GM19372 (cell line): ENCODE measurements around the gene ARL15.

ENCODE experiments used
- ATAC-seq: cut with Tn5 transposase; IDR thresholded peaks from one replicate; pipeline ENCODE4 v1.9.1; 2021; ENCODE audit warnings: mild to moderate bottlenecking, low read depth, moderate library complexity; ENCODE audit not compliant: unreplicated experiment

Gene ARL15

DNA sequence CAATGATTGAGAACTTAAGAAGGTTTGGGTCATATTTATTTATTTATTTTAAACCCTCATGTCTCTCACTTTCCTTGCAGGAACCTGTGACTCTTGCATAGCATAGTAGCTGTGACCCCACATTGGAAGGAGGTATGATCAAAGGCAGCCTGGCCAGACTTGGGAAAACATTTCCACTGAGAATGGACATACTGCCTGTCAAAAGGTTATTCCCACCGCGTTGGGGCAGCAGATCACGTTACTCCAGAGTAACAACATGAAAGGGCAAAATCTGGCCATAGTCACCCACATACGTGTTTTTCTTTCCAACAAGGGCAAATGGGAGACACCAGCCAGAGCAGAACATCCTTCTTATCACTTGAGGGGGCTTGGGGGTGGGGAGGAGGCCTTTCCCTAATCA is 95.7 kb downstream of the ARL15 start:
- ATAC-seq: no peak

DNA sequence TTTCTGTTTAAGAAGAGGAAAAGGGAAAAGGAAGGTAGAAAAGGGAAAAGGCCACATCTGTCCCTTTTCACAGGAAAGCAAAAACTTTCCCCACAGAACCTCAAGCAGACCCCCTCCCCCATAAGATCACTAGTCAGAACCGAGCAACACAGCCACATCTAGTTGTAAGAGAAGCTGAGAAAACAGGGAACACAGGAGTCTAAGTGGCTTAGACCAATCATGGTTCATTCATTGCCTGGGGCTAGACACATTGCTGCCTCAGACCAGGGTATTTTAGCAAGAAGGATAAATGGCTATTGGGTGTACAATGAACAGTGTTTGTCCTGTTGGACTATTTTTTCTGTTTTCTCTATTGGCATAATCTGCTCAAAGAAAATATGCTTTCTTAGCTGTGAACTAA is 98.0 kb downstream of the ARL15 start:
- ATAC-seq: no peak

GRCh38 chr5:54211912-54212311 is 98.5 kb downstream of the ARL15 start:
- no peak for ATAC-seq

GRCh38 chr5:54207566-54207965 is 102.8 kb downstream of the ARL15 start:
- no peak for ATAC-seq

DNA sequence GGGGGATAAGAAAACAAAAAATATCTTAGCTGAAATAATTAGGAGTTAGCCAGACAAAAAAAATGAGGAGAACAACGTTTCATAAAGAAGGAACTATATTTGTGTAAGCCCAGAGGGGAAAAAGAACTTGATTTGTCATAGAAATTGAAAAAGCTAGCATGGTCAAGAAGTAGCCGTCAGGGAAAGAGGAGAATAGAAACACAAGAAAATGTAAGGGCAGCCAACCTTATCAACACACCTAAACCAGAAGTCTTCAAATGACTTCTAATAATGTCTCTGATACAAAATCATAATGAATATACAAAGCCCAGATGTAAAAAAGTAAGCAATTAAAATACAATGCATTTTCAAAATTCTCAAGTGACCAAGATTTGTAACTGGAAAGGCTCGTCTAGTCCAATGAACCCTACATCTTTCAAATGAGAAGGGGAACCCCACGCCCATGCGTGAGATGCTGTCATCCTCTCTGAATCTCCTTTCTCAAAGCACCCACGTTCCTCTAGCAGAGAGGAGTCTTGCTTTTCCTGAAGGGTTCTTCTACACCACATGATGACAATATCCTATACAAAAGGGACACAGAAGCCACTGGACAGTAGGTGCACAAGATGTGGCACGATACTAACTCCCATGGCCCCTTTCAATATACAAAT is 103.7 kb downstream of the ARL15 start:
- ATAC-seq: no peak

DNA sequence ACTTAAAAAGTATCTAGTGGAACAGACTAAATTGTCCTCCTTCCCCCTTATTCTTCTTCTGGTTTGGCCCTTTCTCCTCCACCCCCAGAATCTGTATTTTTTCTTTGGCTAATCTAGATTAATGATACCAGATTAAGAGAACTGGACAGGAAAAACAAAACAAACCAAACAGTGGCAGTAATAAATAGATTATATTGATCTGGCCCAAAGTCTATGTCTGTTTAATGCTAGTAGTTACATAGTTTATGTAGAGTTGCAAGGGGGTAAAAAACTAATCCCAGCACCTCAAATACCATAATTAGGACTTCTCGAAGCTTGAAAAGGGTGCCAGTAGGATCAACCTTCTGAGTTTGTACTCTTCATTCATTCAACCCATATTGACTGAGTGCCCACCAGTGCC is 104.5 kb downstream of the ARL15 start:
- no peak for ATAC-seq

- no peak for ATAC-seq
Measured at GRCh38 chr5:54205453-54205852, 104.9 kb downstream of the ARL15 start.

DNA sequence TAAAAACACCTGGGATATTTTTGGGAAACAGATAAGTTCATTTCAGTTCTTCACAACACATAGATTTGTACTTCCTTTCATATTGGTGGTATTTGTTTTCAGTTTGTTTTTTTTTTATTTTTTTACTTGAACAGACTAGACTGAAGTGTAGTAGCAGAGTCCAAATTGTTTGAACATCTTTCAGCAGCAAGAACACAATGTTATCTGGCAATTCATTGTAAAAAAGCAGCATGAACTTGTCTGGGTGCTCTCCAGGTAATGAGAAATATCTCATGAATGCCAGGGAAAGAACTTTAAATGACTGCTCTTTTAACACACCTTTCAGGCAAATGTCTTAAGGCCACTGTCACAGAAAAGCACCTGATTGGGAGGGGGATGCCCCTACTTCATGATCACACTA is 113.4 kb downstream of the ARL15 start:
- no peak for ATAC-seq

GRCh38 chr5:54195701-54196100 is 114.7 kb downstream of the ARL15 start:
- no peak for ATAC-seq

- ATAC-seq: no peak
Measured at GRCh38 chr5:54194318-54194717, 116.1 kb downstream of the ARL15 start.

DNA sequence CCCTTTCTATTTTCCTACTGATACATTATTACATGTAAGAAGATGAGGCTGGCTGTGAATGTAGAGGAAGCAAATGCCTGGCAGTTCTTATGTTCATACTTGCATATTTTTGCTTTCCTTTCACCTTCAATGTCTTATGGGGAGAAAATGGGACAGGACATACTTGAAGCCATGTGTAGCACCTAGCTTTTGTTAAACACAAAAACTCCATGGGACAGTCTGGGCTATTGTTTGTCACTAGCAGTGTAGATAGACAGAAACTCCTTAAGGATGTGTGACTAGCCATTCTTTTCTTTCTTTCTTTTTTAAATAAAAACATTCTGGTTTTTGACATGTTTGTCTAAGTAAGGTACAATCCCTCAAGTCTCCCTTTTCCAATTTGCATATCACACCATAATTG is 122.7 kb downstream of the ARL15 start:
- ATAC-seq: no peak

- no peak for ATAC-seq
Measured at GRCh38 chr5:54186912-54187445, 123.4 kb downstream of the ARL15 start.

DNA sequence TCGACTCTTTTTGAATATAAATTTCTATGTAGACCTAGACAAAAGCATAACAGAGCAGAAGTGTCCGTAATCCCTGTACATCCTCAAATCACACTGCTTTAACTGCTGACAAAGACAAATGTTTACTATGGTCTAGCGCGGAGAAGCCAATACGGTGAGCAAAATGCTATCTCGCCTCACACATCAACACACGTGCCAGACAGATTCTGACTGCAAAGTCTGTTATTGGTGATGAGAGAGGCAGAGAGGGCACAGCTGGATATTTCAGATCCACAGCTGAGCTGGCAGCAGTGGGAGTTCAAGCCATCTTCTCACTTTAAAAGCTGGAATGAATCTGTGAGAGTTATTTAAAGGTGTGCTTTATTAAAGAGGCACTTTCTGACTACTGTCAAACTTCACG is 124.3 kb downstream of the ARL15 start:
- no peak for ATAC-seq

DNA sequence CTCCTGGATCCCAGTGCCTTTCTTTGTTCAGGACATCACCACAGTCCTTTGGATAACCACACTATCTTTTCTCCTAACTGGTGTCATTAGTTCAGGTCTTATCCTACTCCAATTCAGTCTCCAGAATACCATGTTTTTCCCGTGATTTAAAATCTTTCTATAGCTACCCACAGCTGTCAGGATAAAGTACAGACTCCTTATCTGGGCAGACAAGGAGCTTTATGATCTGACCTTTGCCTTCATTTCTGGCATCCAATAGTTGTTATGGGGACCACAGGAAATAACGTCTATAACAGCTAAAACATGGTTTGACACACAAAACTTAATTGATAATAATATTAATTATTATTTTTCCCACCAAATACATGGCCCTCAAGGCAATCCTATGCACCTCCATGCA is 125.6 kb downstream of the ARL15 start:
- ATAC-seq: no peak

GRCh38 chr5:54180630-54181031 is 129.7 kb downstream of the ARL15 start:
- ATAC-seq: no peak

DNA sequence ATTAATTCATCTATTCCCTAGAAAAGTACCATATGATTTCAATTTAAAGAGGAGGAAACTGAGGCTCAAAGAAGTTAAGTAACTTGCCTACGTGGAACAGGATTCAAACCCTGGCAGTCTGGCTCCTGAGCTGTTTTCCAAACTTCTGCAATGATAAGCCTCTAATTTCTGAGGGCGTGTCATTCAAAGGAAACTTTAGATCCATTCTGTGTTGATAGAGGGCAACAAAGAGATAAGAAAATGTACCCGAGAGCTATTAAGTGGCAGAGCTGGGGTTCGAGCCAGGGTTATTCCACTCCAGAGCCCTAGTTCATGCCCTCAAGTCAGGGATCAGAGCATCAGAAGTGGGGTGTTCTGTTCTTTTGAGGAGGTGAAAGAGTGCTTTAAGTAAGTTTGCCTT is 131.4 kb downstream of the ARL15 start:
- no peak for ATAC-seq

GRCh38 chr5:54178207-54178606 is 132.2 kb downstream of the ARL15 start:
- ATAC-seq: no peak

DNA sequence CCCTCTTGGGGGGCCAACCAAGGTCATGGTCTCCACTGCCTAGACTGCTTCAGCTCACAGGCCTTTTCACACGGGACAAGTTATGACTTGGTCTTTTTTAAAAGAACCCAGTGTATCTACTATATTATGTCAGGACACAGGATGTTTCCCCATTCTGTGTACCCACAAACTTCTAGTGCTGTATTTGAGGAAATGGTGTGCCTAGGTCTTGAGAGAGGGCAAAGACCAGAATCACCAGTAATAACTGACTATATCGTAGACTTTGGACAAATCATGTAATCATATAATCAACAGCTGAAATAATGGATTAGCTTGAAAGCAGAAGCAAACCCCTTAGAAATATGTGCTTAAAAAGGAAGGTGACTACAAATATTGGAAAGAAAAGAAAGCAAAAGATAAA is 133.3 kb downstream of the ARL15 start:
- no peak for ATAC-seq

DNA sequence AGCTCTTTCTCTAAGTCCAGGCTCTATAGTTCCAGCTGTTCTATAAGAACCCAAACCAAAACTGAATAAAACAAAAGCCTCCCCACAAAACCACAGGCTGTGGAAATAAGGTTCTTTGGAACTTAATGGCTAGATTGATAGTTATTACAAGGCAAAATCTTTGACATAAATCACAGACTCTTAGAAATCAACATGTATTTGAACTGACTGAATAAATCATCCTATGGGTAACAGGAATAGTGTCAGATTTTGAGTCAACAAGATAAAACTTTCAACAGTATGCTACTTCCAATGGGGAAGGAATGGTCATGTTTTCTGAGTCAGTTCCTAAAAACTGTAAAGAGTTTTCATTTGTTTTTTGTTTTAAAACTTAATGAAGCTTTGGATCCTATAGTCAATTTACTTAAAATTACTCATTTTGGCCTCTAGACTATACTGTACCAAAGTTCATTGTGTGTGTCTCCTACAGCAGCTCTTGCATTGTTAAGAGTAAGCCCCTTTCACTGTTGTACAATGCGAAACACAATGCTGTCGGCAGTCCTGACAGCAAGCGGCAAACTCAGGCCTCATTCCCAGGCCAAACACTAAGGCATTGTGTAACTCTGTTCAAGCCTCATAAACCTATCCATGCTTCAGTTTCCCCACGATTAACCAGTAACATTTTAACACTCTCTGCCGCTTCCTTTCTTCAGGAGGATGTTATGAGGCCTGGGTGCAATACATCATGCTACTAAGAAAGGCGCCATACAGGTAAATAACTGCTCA is 134.1 kb downstream of the ARL15 start:
- ATAC-seq: no peak

- ATAC-seq: no peak
Measured at GRCh38 chr5:54173251-54173650, 137.1 kb downstream of the ARL15 start.

DNA sequence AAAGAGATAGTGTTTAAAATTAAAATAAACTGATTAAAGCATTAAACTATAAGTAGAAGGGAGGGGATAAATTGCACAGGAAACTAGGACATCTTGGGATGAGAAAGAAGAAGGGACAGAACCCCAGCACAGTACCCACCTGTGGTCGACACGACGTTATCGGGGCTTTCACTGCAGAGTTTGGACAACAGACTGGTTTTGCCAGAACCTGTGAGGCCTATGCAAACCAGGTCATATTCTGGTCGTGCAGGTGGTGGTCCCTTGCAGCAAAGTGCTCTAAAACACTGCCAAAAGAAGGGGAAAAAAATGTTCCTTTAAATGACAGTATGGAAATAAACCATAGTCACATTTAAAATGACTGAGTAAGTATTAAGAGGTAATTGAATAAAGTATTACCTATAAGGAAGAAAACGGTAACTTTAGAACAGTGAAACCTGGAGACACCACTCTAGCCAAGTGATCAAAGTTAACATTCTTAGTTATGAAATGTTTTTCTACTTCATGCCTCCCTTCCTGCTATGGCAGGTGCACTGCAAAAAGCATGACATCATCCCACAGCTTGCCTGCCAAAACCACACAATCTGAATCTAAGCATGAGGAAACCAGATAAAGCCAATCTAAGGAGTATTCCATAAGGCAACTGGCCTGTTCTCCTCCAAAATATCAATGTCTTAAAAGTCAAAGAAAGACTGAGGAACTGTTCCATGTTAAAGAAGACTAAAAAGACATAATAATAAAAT is 138.6 kb downstream of the ARL15 start:
- ATAC-seq: no peak
